Measurements from ENCODE around the gene MARCHF2. TPM values are rescaled to one million over a fixed set of nuclear protein-coding genes. Genes with fewer than 3 reads are reported as not detected.

MARCHF2 gene
- total RNA-seq, 1 donor from 2014 or later, result 45.0 TPM

DNA sequence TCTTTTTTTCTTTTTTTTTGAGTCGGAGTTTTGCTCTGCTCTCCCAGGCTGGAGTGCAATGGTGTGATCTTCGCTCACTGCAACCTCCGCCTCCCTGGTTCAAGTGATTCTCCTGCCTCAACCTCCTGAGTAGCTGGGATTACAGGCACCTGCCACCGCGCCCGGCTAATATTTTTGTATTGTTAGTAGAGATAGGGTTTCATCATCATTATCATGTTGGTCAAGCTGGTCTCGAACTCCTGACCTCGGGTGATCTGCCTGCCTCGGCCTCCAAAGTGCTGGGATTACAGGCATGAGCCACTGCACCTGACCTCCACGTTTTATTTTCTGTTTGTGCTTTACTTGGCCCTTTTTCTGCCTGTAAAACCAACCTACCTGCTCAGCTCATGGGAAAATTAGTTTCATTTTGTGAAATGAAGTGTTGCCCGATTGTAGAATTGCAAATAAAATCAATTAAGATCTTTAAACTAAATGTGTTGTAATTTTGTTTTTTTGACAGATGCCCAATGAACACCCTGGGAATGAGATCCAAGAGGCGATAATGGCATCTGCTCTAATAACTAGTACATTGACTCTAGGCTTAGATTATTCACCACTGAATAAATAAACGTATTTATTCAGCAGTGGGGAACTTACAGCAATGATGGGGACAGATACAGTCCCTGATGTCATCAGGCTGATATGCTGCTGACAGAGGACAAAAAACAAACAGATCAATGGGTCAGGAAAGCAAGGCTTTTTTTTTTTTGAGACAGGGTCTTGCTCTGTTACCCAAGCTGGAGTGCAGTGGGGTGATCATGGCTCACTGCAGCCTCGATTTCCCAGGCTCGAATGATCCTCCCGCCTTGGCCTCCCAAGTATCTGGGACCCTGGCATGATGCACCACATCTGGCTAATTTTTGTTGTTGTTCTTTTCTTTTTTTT lies 25.2 kb upstream of the MARCHF2 start:
- H3K4me1 Mint-ChIP-seq (ENCODE audit: unreplicated experiment), result peaks cover 23% of the 10 kb centered on the region
- peak overlapping the region; percentile 41 for H3K27ac Mint-ChIP-seq (ENCODE audit: unreplicated experiment)
- H3K9me3 Mint-ChIP-seq (ENCODE audit: unreplicated experiment), result peaks cover 5% of the 10 kb centered on the region

GRCh38 chr19:8388612-8388958 lies 24.5 kb upstream of the MARCHF2 start:
- TF ChIP-seq, protein P1, sequence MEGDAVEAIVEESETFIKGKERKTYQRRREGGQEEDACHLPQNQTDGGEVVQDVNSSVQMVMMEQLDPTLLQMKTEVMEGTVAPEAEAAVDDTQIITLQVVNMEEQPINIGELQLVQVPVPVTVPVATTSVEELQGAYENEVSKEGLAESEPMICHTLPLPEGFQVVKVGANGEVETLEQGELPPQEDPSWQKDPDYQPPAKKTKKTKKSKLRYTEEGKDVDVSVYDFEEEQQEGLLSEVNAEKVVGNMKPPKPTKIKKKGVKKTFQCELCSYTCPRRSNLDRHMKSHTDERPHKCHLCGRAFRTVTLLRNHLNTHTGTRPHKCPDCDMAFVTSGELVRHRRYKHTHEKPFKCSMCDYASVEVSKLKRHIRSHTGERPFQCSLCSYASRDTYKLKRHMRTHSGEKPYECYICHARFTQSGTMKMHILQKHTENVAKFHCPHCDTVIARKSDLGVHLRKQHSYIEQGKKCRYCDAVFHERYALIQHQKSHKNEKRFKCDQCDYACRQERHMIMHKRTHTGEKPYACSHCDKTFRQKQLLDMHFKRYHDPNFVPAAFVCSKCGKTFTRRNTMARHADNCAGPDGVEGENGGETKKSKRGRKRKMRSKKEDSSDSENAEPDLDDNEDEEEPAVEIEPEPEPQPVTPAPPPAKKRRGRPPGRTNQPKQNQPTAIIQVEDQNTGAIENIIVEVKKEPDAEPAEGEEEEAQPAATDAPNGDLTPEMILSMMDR (IDR thresholded peaks at IDR 0.05), result no peak
- Mint-ChIP-seq H3K27ac (ENCODE audit: unreplicated experiment) (peak overlapping the region; percentile 41), H3K9me3 (ENCODE audit: unreplicated experiment) (peaks cover 5% of the 10 kb centered on the region), H3K4me1 (ENCODE audit: unreplicated experiment) (peaks cover 27% of the 10 kb centered on the region), H3K36me3 (ENCODE audit: unreplicated experiment) (peaks cover 6% of the 10 kb centered on the region), H3K4me3 (ENCODE audit: unreplicated experiment) (peak overlapping the region; percentile 18), H3K27me3 (ENCODE audit: unreplicated experiment) (no peaks in the 10 kb centered on the region)
- DNase-seq (ENCODE audit: extremely low spot score, unreplicated experiment), result no peak

More for the DNA sequence above, 25.2 kb upstream of the MARCHF2 start:
- no peak for DNase-seq (ENCODE audit: extremely low spot score, unreplicated experiment)
- H3K4me3 Mint-ChIP-seq (ENCODE audit: unreplicated experiment), result no peak overlapping the region
- peaks cover 5% of the 10 kb centered on the region for H3K36me3 Mint-ChIP-seq (ENCODE audit: unreplicated experiment)
- no peaks in the 10 kb centered on the region for H3K27me3 Mint-ChIP-seq (ENCODE audit: unreplicated experiment)
- TF ChIP-seq, protein P1 (IDR thresholded peaks at IDR 0.05), result no peak

DNA sequence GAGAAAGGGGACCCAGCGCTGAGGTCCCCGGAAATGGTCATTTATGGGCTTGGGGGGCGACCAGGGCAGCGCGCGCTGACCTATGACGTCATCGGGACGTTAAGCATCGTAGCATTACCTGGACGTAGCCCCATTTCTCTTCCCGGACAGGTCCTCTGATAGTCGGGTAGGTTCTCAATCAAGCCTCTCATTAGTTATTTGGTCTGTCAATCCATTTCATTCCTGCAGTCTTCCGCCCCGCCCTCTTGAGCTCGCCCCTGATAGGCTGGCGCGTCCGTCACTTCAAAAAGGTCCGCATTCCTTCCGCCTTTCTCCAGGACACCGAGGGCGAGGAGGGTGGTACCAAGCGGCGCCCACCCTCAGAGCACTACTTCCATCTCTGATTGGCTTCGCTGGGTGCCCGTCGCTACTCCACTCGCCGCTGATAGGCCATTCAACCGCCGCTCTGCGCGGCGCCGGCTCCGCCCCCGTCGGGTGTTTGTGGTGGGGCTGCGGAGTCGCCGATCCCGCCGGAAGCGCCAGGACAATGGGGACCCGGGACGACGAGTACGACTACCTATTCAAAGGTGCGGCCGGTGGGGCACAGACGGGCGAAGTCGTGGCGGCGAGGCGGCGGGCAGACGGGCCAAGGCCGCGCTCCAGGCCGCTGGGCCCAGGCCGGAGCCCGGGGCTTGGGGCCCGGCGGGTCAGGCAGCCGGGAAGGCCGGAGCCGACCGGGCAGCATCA lies 23.1 kb upstream of the MARCHF2 start, which contains the start of gene RAB11B:
TSS of gene RAB11B (plus strand) at position 470 of the 726 bp plus-strand sequence. CDS start at position 527, 57 bp downstream.
- Mint-ChIP-seq H3K27ac (ENCODE audit: unreplicated experiment) (peak within 1 kb of the TSS; percentile 97), H3K4me3 (ENCODE audit: unreplicated experiment) (peak within 1 kb of the TSS; percentile 90), H3K9me3 (ENCODE audit: unreplicated experiment) (peaks cover 5% of the 10 kb centered on the region), H3K27me3 (ENCODE audit: unreplicated experiment) (no peaks in the 10 kb centered on the region), H3K4me1 (ENCODE audit: unreplicated experiment) (peaks cover 42% of the 10 kb centered on the region), H3K36me3 (ENCODE audit: unreplicated experiment) (peaks cover 6% of the 10 kb centered on the region)
- peak; percentile 99 for DNase-seq (ENCODE audit: extremely low spot score, unreplicated experiment)
- TF ChIP-seq, protein P1 (IDR thresholded peaks at IDR 0.05), result no peak

DNA sequence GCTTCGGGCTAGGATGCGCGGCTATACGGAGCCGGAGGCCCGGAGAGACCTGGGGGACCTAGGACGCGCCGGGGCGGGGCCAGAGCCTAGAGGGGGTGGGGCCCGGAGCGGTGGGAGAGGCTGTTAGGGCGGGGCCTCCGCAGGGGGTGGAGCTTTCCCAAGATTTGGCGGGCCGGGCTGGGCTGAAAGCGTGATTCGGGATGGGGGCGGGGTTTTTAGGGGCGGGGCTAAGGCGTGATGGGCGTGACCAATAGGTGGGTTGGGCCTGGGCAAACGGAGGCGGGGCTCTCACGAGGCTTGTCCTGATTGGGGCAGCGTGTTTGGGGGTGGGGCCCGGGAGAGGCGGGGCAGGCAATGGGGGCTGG lies 22.5 kb upstream of the MARCHF2 start:
- peak overlapping the region; percentile 52 for H3K27ac Mint-ChIP-seq (ENCODE audit: unreplicated experiment)
- H3K4me3 Mint-ChIP-seq (ENCODE audit: unreplicated experiment), result peak overlapping the region; percentile 61
- peaks cover 6% of the 10 kb centered on the region for H3K36me3 Mint-ChIP-seq (ENCODE audit: unreplicated experiment)
- peak; percentile 98 for DNase-seq (ENCODE audit: extremely low spot score, unreplicated experiment)
- H3K27me3 Mint-ChIP-seq (ENCODE audit: unreplicated experiment), result no peaks in the 10 kb centered on the region
- TF ChIP-seq, protein P1 (IDR thresholded peaks at IDR 0.05), result no peak
- H3K9me3 Mint-ChIP-seq (ENCODE audit: unreplicated experiment), result peaks cover 5% of the 10 kb centered on the region
- H3K4me1 Mint-ChIP-seq (ENCODE audit: unreplicated experiment), result peaks cover 46% of the 10 kb centered on the region

Measured in osteocyte (in vitro differentiated cells).